HG03135 (cell line): ENCODE results near the gene MACROD2.
A peak's percentile ranks its signal among the peaks of the same experiment; 100 is the strongest.

Experiments used
- ATAC-seq: cut with Tn5 transposase; IDR thresholded peaks from one replicate; pipeline ENCODE4 v1.9.1; 2021; ENCODE audit warnings: mild to moderate bottlenecking, moderate library complexity; ENCODE audit not compliant: unreplicated experiment

Gene MACROD2

GRCh38 chr20:15928946-15929345 is 1933.6 kb downstream of the MACROD2 start:
- ATAC-seq = no peak

- no peak for ATAC-seq
These were observed 1935.3 kb downstream of the MACROD2 start for GRCh38 chr20:15930311-15931305.

DNA sequence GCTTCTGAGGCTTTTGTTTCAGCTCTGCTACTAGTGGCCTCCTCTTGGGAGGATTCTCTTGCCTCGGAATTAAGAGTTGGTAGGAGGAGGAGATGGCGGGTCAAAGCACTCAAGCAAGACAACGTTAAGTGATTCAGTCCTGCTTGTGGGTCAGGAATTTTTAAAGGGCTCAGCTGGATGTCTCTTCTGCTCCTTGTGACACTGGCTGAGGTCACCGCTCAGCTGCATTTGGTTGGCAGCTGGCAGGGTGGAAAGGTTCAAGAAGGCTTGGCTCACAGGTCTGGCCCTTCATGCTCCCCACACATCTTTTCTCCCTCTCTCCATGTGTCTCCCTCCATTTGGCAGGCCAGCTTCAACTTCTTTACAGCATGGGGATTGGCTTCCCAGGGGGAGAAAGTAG is 1936.6 kb downstream of the MACROD2 start:
- no peak for ATAC-seq

DNA sequence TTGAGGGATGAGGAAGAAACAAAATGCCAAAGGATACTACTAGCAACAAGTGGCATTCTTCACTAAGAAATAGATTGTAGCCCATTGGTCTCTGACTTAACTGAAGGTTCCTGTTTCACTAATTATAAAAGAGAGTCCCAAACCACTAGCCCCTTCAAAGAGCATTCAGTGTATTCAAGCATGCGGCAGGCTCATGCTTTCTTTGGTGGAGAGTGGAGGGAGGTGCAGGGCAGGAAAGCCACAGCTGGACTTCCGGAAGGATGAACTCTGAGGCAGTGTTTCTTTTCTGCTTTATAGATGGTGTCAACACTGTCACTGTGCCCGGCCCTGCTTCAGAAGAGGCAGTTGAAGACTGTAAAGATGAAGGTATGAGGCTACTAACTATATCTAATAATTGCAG is 1941.9 kb downstream of the MACROD2 start:
- ATAC-seq = peak; percentile 73

DNA sequence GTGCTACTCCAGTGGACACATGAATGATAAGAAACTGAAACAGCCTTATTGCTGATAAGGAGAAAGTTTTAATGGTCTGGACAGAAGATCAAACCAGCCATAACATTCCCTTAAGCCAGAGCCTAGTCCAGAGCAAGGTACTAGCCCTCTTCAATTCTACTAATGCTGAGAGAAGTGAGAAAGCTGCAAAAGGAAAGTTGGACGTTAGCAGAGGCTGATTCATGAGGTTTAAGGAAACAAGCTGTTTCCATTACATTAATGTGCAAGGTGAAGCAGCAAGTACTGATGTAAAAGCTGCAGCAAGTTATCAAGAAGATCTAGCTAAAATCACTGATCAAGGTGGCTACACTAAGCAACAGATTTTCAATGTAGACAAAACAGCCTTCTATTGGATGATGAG is 1943.5 kb downstream of the MACROD2 start:
- no peak for ATAC-seq

DNA sequence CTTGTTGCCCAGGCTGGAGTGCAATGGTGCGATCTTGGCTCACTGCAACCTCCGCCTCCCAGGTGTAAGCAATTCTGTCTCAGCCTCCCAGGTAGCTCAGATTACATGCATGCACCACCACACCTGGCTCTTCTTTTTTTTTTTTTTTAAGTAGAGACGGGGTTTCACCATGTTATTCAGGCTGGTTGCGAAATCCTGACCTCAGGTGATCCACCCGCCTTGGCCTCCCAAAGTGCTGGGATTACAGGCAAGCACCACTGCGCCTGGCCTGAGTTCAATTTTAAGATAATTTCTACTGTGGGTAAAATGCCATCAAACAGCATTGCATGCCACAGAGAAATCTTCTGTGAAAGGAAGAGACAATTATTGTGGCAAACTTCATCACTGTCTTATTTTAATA is 1944.8 kb downstream of the MACROD2 start:
- ATAC-seq = no peak

GRCh38 chr20:15942130-15942529 is 1946.8 kb downstream of the MACROD2 start:
- no peak for ATAC-seq

- no peak for ATAC-seq
These were observed 1950.0 kb downstream of the MACROD2 start for GRCh38 chr20:15945289-15945688.

DNA sequence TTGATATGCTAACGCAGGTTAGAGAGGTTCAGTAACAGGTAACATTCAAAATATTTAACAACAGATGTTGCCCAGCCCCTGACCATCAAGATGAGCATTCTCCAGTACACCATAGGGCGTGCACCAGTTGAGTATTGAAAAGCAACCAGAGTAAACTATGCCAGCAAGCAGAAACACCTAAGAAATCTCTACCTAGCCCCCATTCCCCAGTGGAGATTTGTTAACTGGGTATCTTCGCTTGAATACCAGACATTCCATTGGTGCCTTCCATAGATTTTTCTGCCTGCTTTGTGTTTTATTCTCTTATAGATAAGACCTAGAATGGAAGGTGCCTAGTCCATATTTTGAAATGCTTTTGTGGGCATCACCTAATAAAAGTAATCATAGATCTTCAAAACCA is 1954.1 kb downstream of the MACROD2 start:
- no peak for ATAC-seq

DNA sequence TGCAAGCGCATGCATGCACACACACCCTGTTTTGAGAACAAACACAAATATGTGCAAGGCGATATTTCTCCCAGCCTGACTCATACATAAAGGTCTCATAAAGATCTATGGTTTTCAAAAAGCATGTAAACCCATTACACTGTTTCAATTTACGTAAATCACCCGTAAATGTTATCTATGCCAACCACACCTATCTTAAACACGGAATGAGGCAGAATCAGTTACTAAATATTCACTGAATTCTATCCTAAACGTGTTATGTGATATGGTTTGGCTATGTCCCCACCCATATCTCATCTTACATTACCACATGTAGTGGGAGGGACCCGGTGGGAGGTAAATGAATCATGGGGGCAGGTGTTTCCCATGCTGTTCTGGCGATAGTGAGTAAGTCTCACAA is 1956.3 kb downstream of the MACROD2 start:
- ATAC-seq = no peak

DNA sequence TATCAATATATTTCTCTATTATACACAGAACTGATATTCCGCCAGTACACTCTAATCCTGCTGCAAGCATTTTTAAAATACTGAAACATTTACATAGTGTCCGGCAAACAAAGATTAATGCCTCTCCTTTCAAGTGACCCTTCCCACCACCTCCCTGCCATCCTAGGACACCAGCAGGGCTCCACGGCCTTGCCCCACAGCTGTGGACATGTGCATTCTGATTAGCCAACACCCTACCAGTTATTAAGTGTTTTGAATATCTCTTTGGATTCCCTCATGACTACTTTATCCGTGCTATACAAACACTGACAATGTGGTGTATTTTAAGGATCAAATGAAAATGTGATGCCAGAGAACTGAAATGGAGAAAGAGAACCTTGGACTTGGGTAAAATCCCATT is 1962.8 kb downstream of the MACROD2 start:
- no peak for ATAC-seq

DNA sequence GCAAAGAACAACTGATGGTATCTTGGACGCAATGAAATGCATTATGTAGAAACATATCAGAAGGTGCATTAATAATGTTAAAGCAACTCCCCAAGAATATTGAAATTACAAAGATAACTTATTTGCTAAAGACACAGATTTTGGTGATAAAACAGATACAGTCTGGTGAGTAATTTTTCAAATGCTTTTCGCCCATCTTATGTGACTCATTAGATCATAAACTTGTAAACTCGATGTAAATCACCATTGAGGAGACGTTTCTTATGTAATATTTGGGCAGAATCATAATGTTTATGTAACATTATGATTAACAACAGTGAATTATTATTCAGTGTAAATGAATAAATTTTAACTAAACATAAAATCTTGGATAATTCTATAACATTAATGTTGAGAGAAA is 1969.8 kb downstream of the MACROD2 start:
- ATAC-seq = no peak

DNA sequence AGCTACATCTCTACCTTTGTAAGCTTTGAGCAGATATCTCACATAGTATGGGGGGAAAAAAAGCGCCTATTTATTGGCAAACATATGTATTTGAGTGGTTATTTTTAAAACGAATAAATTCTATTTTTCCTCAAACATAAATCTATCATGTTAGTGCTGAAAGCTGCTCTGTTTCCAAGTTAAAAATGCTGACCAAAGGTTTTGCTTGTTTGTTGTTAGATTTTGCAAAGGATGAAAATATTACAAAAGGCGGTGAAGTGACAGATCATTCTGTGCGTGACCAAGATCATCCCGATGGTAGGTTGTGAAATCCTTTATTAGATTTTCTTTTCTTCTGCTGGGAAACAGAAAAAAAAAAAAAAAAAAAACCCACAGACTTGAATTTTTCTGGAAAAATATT is 1972.0 kb downstream of the MACROD2 start:
- ATAC-seq = no peak

- ATAC-seq = no peak
These were observed 1980.9 kb downstream of the MACROD2 start for GRCh38 chr20:15976047-15976736.

DNA sequence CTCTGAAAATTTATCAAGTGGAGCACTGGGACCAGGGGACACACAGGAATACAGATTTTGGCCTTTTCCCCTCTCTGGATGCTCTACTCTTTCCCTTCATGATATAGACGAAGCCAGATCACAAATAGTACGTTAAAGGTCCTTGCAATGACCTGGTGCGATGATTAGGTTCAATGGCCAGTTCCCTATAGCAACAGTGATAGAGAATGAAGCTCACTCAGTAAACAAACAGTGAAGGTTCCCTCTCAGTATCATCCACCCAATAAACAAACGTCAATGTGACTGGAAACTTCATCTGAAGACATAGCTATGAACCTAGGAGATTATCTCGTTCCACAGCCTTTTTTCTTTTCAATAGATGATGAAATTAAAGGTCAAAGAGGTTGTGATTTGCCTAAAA is 1981.7 kb downstream of the MACROD2 start:
- no peak for ATAC-seq

GRCh38 chr20:15977758-15978157 is 1982.4 kb downstream of the MACROD2 start:
- no peak for ATAC-seq

DNA sequence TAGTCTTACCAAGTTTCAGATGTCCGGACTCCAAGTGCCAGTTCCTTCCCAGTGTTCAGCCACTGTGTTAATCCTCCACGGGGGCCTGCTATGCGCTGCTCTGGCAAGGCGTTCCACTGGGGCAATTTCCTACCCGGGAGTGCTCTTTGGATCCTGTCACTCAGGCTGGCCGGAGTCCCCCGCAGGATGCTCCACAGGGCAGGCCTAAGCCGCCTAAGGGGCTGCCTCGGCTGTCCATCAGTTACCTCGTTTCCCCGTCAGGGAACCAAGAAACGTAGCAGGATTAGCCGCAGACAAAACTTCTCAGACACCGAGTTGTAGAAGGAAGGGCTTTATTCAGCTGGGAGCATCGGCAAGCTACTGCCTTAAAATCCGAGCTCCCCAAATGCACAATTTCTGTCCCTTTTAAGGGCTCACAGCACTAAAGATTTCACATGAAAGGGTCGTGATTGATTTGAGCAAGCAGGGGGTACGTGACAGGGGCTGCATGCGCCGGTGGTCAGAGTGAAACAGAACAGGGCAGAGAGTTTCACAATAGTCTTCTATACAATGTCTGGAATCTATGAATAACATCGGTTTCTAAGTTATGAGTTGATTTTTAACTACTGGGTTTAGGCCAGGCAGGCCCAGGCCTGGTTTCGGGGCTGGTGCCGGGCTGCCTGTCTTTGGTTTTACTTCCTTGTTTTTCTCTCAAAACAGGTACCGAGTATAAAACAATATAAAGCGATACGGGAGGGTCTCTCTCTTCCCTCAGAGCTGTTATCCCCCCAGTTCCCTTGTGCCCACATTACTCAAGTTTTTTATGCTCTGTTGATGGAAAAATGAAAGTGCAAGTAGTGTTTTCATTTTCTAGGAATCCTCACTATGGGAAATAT is 1990.4 kb downstream of the MACROD2 start:
- ATAC-seq = peak; percentile 30

DNA sequence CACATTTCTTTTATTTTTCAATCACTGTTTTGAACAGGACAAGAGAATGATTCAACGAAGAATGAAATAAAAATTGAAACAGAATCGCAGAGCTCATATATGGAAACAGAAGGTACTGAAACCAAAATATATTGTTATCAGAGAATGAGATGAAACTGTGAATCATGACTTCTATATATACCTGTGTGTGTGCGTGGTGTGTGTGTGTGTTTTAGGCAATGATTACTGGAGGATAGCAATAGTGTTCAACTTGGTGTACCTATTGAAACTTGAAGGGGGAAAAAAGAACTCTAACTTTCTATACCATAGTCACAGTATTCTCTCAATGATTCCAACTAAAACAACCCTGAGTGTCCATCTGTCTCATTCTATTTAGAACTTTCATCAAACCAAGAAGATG is 1991.4 kb downstream of the MACROD2 start:
- peak; percentile 90 for ATAC-seq

GRCh38 chr20:15991279-15991678 is 1996.0 kb downstream of the MACROD2 start:
- no peak for ATAC-seq

- ATAC-seq = no peak
These were observed 1997.2 kb downstream of the MACROD2 start for GRCh38 chr20:15992564-15992963.

- ATAC-seq = no peak
These were observed 2004.8 kb downstream of the MACROD2 start for GRCh38 chr20:16000112-16000511.
